Astrocyte of the spinal cord (primary cell): Measurements from ENCODE around the gene FBRS.
A peak's percentile ranks its signal among the peaks of the same experiment; 100 is the strongest.

Experiments used
- DNase-seq: peaks from one replicate; pipeline ENCODE4 v3.0.0; 2011; ENCODE audit warnings: low read depth, low spot score
- H3K4me3 ChIP-seq: 2 replicates; pipeline ENCODE4 v1.5.1; 2011; ENCODE audit warnings: low read depth, mild to moderate bottlenecking, low read length, moderate library complexity
- CTCF ChIP-seq: IDR thresholded peaks from 2 replicates; pipeline ENCODE4 v1.5.1; 2012; ENCODE audit warnings: low read depth, mild to moderate bottlenecking, low read length, inconsistent platforms
- in situ Hi-C: cut with HindIII; loops from 2 replicates; pipeline ENCODE4 v1.10.0; 2017; ENCODE audit warnings: low sequenced_read_pairs

Gene FBRS

GRCh38 chr16:30644334-30644830, 13.8 kb upstream of the FBRS start:
- H3K4me3 ChIP-seq, result no peak overlapping the region
- in situ Hi-C loops, result no loop called here
- TF ChIP-seq CTCF, result no peak
- DNase-seq, result no peak

- no peak for DNase-seq
- in situ Hi-C loops, result no loop called here
- TF ChIP-seq CTCF, result no peak
- no peak overlapping the region for H3K4me3 ChIP-seq
These were observed 12.5 kb upstream of the FBRS start for GRCh38 chr16:30645727-30646126.

- H3K4me3 ChIP-seq, result no peak overlapping the region
- no peak for TF ChIP-seq CTCF
- no peak for DNase-seq
- in situ Hi-C loops, result no loop called here
These were observed 11.0 kb upstream of the FBRS start for GRCh38 chr16:30647274-30647571.

- in situ Hi-C loops, result no loop called here
- DNase-seq, result peak; percentile 5
- TF ChIP-seq CTCF, result no peak
- peak overlapping the region; percentile 73 for H3K4me3 ChIP-seq
These were observed 8.4 kb upstream of the FBRS start for GRCh38 chr16:30649725-30650368.

- in situ Hi-C loops, result no loop called here
- peak; percentile 100 for DNase-seq
- peak within 1 kb of the TSS; percentile 73 for H3K4me3 ChIP-seq
- TF ChIP-seq CTCF, result peak; percentile 2
These were observed 7.7 kb upstream of the FBRS start, which contains the start of gene PRR14 for GRCh38 chr16:30650369-30651123. TSS of gene PRR14 (plus strand) at chr16:30650960. CDS start at chr16:30651646, 686 bp downstream.

- DNase-seq, result peak; percentile 59
- peak; percentile 51 for TF ChIP-seq CTCF
- in situ Hi-C loops, result no loop called here
- peak overlapping the region; percentile 73 for H3K4me3 ChIP-seq
These were observed 6.9 kb upstream of the FBRS start for GRCh38 chr16:30651124-30652004.
